ENCODE measurements around the gene HOXD11. TPM values are rescaled to one million over a fixed set of nuclear protein-coding genes. Genes with fewer than 3 reads are reported as not detected.

HOXD11 gene
- total and polyA plus RNA-seq, 2 of the 4 experiments (the other 2 are of a cell fraction) = not detected

DNA sequence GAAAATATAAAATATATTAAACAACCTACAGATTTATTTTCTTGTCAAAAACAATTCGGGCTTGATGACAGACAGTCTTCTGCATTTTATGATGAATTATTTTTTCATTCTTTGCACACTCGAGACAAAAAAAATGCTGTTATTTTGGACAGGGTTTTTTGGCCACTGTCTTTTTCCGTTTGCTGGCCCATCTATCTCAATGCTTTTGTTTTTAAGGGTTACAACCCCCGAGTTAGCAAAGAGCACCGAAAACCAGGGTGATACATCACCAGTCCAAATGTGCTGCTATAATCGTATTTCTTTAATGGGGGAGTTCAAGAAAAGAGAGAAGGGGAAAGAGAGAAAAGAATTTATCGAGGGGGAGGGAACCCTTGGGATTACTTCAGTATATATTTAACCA lies 31.0 kb upstream of the HOXD11 start:
- ATAC-seq (ENCODE audit: low read depth) = no peak
- Histone ChIP-seq H2AK5ac (ENCODE audit: low read depth, low read length) (no peak overlapping the region), H2BK5ac (ENCODE audit: low read depth, low read length, poor library complexity, severe bottlenecking) (no peak overlapping the region), H4K8ac (ENCODE audit: low read depth in 2 of 2, low read length in 2 of 2) (no peak overlapping the region), H3K36me3 (ENCODE audit: control insufficient read depth, insufficient read depth, low read length) (no peaks in the 10 kb centered on the region), H3K56ac (ENCODE audit: extremely low read depth, insufficient read depth, low read length) (no peak overlapping the region), H2AFZ (replicated peaks; ENCODE audit: low read length, poor library complexity) (no peak overlapping the region), H3K9me1 (ENCODE audit: insufficient read depth, low read length) (no peaks in the 10 kb centered on the region), H2AK9ac (replicated peaks; ENCODE audit: low read depth, low read length, poor library complexity) (no peak overlapping the region), H2BK20ac (ENCODE audit: low read depth, low read length) (no peak overlapping the region), H3K4ac (ENCODE audit: low read depth, low read length) (no peak overlapping the region), H3K9ac (ENCODE audit: low read depth, low read length) (no peak overlapping the region), H2BK15ac (ENCODE audit: low read depth, low read length) (no peak overlapping the region), H3K4me2 (ENCODE audit: low read depth, low read length) (no peak overlapping the region), H3K27ac (ENCODE audit: insufficient read depth, low read length) (no peak overlapping the region), H3K4me3 (ENCODE audit: insufficient read depth, low read depth, low read length) (no peak overlapping the region), H3K27me3 (ENCODE audit: control insufficient read depth, insufficient read depth, low read length) (peaks cover 85% of the 10 kb centered on the region), H3K23ac (ENCODE audit: low read depth, low read length) (no peak overlapping the region), H3K9me3 (ENCODE audit: control insufficient read depth, insufficient read depth, low read length) (peaks cover 16% of the 10 kb centered on the region; the same call in 1 of the 2 replicates), H4K91ac (ENCODE audit: insufficient read depth, low read depth, low read length) (no peak overlapping the region), H3K79me1 (ENCODE audit: low read depth in 1 of 2, low read length in 2 of 2) (no peaks in the 10 kb centered on the region), H3K14ac (replicated peaks; ENCODE audit: low read depth, low read length) (no peak overlapping the region), H4K5ac (ENCODE audit: low read depth, low read length) (no peak overlapping the region), H3K4me1 (ENCODE audit: control insufficient read depth, insufficient read depth, low read length) (peaks cover 1% of the 10 kb centered on the region), H3K18ac (ENCODE audit: low read depth, low read length) (no peak overlapping the region), H2BK120ac (ENCODE audit: low read depth, low read length) (no peak overlapping the region), H4K20me1 (ENCODE audit: insufficient read depth, low read length) (peaks cover 3% of the 10 kb centered on the region; the same call in 1 of the 2 replicates)
- dilution Hi-C loops (cut with HindIII; ENCODE audit: low sequenced_read_pairs, unreplicated experiment) = no loop called here
- POLR2A ChIA-PET (ENCODE audit: unreplicated experiment) = interaction anchor here (0.6 kb wide), 1 partner anchor 370 kb away, joined by 4 read pairs; no protein-coding TSS in a partner anchor
- TF ChIP-seq POLR2A (IDR thresholded peaks at IDR 0.05; ENCODE audit: low read depth, low read length) = no peak
- TF ChIP-seq SMC3 (IDR thresholded peaks at IDR 0.05; ENCODE audit: low read depth, low read length) = no peak
- TF ChIP-seq, protein P1, sequence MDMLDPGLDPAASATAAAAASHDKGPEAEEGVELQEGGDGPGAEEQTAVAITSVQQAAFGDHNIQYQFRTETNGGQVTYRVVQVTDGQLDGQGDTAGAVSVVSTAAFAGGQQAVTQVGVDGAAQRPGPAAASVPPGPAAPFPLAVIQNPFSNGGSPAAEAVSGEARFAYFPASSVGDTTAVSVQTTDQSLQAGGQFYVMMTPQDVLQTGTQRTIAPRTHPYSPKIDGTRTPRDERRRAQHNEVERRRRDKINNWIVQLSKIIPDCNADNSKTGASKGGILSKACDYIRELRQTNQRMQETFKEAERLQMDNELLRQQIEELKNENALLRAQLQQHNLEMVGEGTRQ (IDR thresholded peaks at IDR 0.05; ENCODE audit: low read depth, low read length) = no peak
- TF ChIP-seq NFE2L2 (IDR thresholded peaks at IDR 0.05; ENCODE audit: low read depth, low read length) = no peak
- TF ChIP-seq RCOR1 (IDR thresholded peaks at IDR 0.05; ENCODE audit: insufficient replicate concordance, low read length) = no peak
- in situ Hi-C loops (cut with MboI; ENCODE audit: low sequenced_read_pairs) = loop anchor here (25.0 kb wide), 2 partner anchors 1039 to 1339 kb away; no protein-coding TSS in a partner anchor
- CTCF ChIA-PET = no interaction called here
- 0% methylated on average over 2 of the region's 7 CpGs; no CpG with 5 or more reads in 1 of the 2 experiments for WGBS, 2 experiments (ENCODE audit: extremely low coverage in 2 of 2, insufficient read length in 1 of 2)
- intact Hi-C loops (cut with micrococcal nuclease) = no loop called here
- no TSS peak for BruUV-seq (replicated peaks)
- DNase-seq = no peak
